Left renal cortex interstitium (tissue), 4 donors: ENCODE measurements around the gene AGAP1. TPM values are rescaled to one million over a fixed set of nuclear protein-coding genes. Genes with fewer than 3 reads are reported as not detected.
"Not testable (repeated sequence)": the region's sequence is repeated elsewhere in the genome, so short reads cannot be mapped to it uniquely, and the experiment has no call there.

ENCODE experiments used
- DNase-seq, 4 donors: peaks; one replicate each; pipeline ENCODE4 v3.0.0-alpha.2; 2013; ENCODE audit warnings: low read depth in 4 of 4, low spot score in 2 of 4, missing footprints in 1 of 4
- polyA plus RNA-seq, 4 donors: library from polyadenylated mRNA; unstranded; fragments of 120-200 nt; gene quantifications; one replicate each; pipeline ENCODE4 v1.2.1, GENCODE V29; 2013; ENCODE audit not compliant: insufficient read length in 4 of 4

Gene AGAP1
- polyA plus RNA-seq, 4 donors: 18.1 to 22.7 (median 19.7) TPM

- no peak for DNase-seq
Observed at GRCh38 chr2:236057375-236057774, 563.5 kb downstream of the AGAP1 start.

GRCh38 chr2:236061497-236061896, 567.7 kb downstream of the AGAP1 start:
- DNase-seq: no peak

- DNase-seq: no peak
Observed at GRCh38 chr2:236061899-236062298, 568.1 kb downstream of the AGAP1 start.

GRCh38 chr2:236062806-236063205, 569.0 kb downstream of the AGAP1 start:
- DNase-seq: not testable (repeated sequence)

- DNase-seq: no peak
Observed at GRCh38 chr2:236063994-236064393, 570.2 kb downstream of the AGAP1 start.

- DNase-seq: no peak
Observed at GRCh38 chr2:236065314-236066160, 571.7 kb downstream of the AGAP1 start.

GRCh38 chr2:236070236-236070635, 576.4 kb downstream of the AGAP1 start:
- no peak for DNase-seq

- no peak for DNase-seq
Observed at GRCh38 chr2:236073246-236073645, 579.4 kb downstream of the AGAP1 start.

GRCh38 chr2:236073867-236074655, 580.2 kb downstream of the AGAP1 start:
- DNase-seq: no peak

GRCh38 chr2:236075802-236076201, 582.0 kb downstream of the AGAP1 start:
- no peak for DNase-seq

- no peak for DNase-seq
Observed at GRCh38 chr2:236078297-236079255, 584.7 kb downstream of the AGAP1 start.

GRCh38 chr2:236080412-236080811, 586.6 kb downstream of the AGAP1 start:
- DNase-seq: no peak

GRCh38 chr2:236081171-236081570, 587.3 kb downstream of the AGAP1 start:
- no peak for DNase-seq

- no peak for DNase-seq
Observed at GRCh38 chr2:236082061-236082460, 588.2 kb downstream of the AGAP1 start.

- no peak for DNase-seq
Observed at GRCh38 chr2:236083934-236084333, 590.1 kb downstream of the AGAP1 start.

GRCh38 chr2:236085211-236085610, 591.4 kb downstream of the AGAP1 start:
- DNase-seq: no peak

GRCh38 chr2:236085647-236086046, 591.8 kb downstream of the AGAP1 start:
- no peak for DNase-seq

- DNase-seq: no peak
Observed at GRCh38 chr2:236086403-236086970, 592.6 kb downstream of the AGAP1 start.

- DNase-seq: no peak
Observed at GRCh38 chr2:236086971-236087465, 593.2 kb downstream of the AGAP1 start.
